Coronary artery (tissue), 2 donors: ENCODE measurements around the gene TRMT6.

Experiments
- DNase-seq: peaks from one replicate; pipeline ENCODE4 v3.0.0-alpha.2; 2017; ENCODE audit warnings: low spot score
- H3K27ac ChIP-seq, 2 donors: fragments of 200-600 bp; sonication (generic); one replicate each; pipeline ENCODE4 v1.5.1; 2016 to 2019
- H3K4me3 ChIP-seq: fragments of 200-600 bp; sonication (generic); 2 replicates; pipeline ENCODE4 v1.5.1; 2016; ENCODE audit warnings: mild to moderate bottlenecking, moderate library complexity
- TF ChIP-seq, protein P1 (sequence below): fragments of 200-600 bp; sonication (generic); IDR thresholded peaks from one replicate; pipeline ENCODE4 v1.5.1; 2019; ENCODE audit warnings: antibody characterized with exemption

The TRMT6 gene

DNA sequence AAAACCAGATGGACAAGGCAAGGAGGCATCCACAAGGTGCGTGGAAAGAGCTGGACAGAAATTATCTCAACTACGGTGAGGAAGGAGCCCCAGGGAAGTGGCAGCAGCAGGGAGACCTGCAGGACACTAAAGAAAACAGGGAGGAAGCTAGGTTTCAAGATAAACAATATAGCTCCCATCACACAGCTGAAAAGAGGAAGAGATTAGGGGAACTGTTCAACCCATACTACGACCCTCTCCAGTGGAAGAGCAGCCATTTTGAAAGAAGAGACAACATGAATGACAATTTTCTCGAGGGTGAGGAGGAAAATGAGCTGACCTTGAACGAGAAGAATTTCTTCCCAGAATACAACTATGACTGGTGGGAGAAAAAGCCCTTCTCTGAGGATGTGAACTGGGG is 26.8 kb downstream of the TRMT6 start:
- no peak for DNase-seq
- Histone ChIP-seq H3K27ac (no peak overlapping the region), H3K4me3 (no peak overlapping the region)
- TF ChIP-seq, protein P1, sequence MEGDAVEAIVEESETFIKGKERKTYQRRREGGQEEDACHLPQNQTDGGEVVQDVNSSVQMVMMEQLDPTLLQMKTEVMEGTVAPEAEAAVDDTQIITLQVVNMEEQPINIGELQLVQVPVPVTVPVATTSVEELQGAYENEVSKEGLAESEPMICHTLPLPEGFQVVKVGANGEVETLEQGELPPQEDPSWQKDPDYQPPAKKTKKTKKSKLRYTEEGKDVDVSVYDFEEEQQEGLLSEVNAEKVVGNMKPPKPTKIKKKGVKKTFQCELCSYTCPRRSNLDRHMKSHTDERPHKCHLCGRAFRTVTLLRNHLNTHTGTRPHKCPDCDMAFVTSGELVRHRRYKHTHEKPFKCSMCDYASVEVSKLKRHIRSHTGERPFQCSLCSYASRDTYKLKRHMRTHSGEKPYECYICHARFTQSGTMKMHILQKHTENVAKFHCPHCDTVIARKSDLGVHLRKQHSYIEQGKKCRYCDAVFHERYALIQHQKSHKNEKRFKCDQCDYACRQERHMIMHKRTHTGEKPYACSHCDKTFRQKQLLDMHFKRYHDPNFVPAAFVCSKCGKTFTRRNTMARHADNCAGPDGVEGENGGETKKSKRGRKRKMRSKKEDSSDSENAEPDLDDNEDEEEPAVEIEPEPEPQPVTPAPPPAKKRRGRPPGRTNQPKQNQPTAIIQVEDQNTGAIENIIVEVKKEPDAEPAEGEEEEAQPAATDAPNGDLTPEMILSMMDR: no peak

DNA sequence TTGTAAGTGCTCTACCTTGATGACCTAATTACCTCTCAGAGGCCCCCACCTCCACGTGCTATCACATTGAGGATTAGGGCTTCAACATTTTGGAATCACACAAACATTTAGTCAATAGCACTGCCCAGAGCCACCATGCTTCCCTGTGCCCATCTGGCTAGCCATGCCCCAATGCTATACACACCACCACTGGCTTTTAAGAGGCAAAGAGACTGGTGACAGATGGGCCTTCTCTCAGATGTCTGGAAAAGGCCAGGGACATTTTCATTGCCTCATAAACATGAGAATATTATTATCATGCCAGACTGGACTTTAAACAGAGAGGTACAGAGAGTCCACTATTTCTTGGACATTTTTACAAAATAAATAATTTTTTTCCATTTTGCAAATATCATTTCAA is 29.8 kb downstream of the TRMT6 start:
- DNase-seq: no peak
- Histone ChIP-seq H3K4me3 (no peak overlapping the region), H3K27ac (no peak overlapping the region)
- TF ChIP-seq, protein P1: no peak

DNA sequence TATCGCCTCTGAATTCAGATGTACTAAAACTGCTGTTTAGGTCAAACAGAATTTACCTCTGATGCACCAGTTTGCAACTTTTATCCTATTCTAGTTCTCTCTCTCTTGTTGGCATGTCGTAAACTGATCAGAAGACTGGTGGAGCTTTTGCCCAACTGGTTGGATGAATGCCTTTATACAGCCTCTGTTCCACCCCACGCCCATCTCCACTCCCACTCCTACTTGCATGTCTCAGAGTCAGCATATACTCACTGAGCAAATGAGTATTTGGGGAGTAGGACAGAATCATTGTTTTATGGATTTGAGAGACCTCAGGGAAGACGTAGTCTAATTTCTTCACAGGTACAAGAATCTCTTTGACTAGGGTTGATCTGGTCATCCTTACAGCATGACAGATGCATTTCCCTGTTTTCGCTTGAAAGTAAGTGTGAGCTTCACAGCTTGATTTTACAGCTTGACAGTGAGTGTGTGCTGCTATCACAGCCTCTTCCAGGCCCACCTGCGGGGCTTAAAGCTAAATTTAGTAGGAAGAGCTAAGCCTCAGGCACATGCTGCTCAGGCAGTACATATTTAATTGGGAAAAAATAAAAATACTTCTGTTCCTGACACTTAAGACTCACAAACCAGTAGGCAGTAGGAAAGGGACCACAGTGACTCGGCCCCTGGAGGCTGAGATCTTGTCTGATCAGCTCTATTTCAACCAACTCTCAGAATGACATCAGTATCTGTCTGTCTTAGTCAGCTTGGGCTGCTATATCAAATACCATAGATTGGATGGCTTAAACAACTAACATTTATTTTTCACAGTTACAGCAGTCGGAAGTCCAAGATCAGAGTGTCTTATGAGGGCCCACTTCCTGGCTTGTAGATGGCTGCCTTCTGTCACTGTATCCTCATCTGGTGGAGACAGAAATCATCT is 30.4 kb downstream of the TRMT6 start:
- no peak overlapping the region for H3K4me3 ChIP-seq
- TF ChIP-seq, protein P1: no peak
- no peak for DNase-seq
- H3K27ac ChIP-seq: no peak overlapping the region

DNA sequence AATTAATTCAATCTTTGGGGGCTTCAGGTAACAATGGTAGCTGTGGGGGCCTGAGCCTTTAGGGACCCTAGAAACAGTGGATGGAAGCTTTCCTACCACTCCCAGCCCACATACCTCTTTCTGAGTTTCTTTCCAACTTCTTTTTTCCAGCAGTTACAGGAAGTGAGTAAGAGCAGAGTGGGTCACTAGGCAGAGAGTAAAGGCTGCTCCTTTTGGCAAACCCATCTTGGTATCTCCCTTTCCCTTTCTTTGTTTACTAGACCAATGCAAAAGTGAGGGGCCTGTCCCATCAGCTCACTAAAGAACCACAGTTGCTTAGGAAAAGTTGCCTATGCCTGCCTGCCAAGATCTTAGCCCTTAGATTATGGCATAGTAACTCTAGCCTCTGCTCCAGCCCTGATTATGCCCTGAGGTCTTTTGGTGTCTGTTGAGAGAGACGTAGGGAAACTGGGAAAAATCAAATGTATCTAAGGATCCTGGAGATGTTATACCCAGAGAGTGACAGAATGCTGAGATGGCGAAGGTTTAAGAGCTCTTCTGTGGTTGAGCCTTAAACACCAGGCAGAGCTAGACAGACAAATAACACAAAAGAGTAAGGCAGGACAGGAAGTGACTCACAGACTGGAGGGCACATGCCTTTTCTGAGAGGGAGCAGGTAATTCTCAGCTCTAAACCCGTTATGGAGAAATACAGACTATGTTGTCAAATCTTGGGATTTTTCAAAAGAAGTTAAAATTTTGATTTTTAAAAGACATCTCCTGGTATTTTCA is 31.3 kb downstream of the TRMT6 start:
- TF ChIP-seq, protein P1: no peak

DNA sequence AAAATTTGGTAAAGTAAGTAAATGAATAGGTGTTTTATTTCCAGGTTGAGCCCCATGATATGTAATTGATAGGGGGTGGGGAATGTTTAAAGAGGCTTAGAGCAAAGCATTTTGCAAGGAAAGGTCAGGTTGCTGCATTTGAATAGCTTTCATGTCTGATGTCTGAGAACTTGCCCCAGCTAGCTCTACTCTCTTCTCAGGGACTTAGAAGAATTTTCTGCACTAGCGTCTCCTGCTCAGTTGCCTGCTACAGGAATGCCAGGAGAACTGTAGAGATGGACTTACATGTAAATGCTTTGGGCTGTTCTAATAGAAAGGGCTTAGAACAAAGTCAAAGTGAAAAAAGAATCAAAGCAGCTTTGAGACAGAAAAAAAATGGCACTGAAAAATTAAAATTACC is 35.5 kb downstream of the TRMT6 start:
- TF ChIP-seq, protein P1: no peak
- no peak for DNase-seq
- no peak overlapping the region for H3K27ac ChIP-seq

More for the DNA sequence above, 31.3 kb downstream of the TRMT6 start:
- DNase-seq: no peak
- H3K4me3 ChIP-seq: no peak overlapping the region
- H3K27ac ChIP-seq: no peak overlapping the region

DNA sequence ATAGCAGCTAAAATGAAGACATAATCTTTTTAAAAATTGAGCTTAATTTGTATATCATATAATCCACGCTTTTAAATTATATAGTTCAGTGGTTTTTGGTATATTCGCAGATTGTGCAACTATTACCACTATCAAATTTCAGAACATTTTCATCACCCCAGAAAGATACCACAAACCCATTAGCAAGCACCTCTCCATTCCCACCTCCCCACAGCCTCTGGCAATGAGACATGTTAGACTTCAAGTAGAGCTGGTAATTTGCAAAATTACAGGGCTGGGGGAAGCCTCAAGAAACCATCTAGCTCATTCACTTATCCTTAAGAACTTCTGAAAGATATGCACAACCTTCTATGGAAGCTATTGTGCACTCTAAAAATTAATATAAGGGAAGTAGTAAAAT is 37.2 kb downstream of the TRMT6 start:
- no peak for DNase-seq
- Histone ChIP-seq H3K4me3 (no peak overlapping the region), H3K27ac (no peak overlapping the region)
- TF ChIP-seq, protein P1: no peak

More for the DNA sequence above, 35.5 kb downstream of the TRMT6 start:
- H3K4me3 ChIP-seq: no peak overlapping the region
